B cell (primary cell): ENCODE data around the gene TCF7L1. TPM values are rescaled to one million over a fixed set of nuclear protein-coding genes. Genes with fewer than 3 reads are reported as not detected.

Source experiments
- ATAC-seq: fragments of 200-7000 bp; cut with Tn5 transposase; one replicate; pipeline ENCODE4 v1.10.0; 2021; ENCODE audit warnings: low read depth, mild to moderate bottlenecking, moderate number of reproducible peaks, moderate library complexity
- CTCF ChIA-PET: fragments of 350-600 bp; sonication (Branson Sonifier 250); formaldehyde crosslinking; loops from one replicate; lab custom pipeline; 2021; ENCODE audit warnings: antibody characterized with exemption, inconsistent platforms; lab: Charles Lee
- POLR2A ChIA-PET: fragments of 350-600 bp; sonication (Branson Sonifier 250); formaldehyde crosslinking; loops from one replicate; lab custom pipeline; 2021; ENCODE audit warnings: antibody characterized with exemption; lab: Charles Lee
- DNase-seq: peaks from one replicate; pipeline ENCODE4 v3.0.0; 2013
- H2AFZ ChIP-seq: 2 replicates; pipeline ENCODE4 v1.6.1; 2012; ENCODE audit warnings: mild to moderate bottlenecking, low read depth, low read length; ENCODE audit not compliant: insufficient read depth, poor library complexity, severe bottlenecking
- H3K27ac ChIP-seq, 2 donors: 1 replicate in 1 of 2; 2 replicates in 1 of 2; pipeline ENCODE4 v1.5.1; 2012 to 2013; ENCODE audit warnings: low read length in 2 of 2, mild to moderate bottlenecking in 2 of 2, moderate library complexity in 1 of 2
- H3K27me3 ChIP-seq, 4 experiments: fragments of 200-600 bp in 1 of 4; sonication (generic) in 1 of 4; replicated peaks in 1 of 4; 1 replicate in 2 of 4; 2 replicates in 2 of 4; pipeline versions ENCODE4 v1.6.1 to v1.7.0; 2013 to 2016; ENCODE audit warnings: low read length in 3 of 4, mild to moderate bottlenecking in 2 of 4, mixed read lengths in 1 of 4, moderate library complexity in 1 of 4; ENCODE audit not compliant: insufficient read depth in 4 of 4, control insufficient read depth in 3 of 4; ENCODE audit errors: control extremely low read depth in 1 of 4
- H3K36me3 ChIP-seq, 2 experiments: replicated peaks in 1 of 2; 1 replicate in 1 of 2; 2 replicates in 1 of 2; pipeline versions ENCODE4 v1.6.1 to v1.7.1; 2013; ENCODE audit warnings: low read length in 1 of 2; ENCODE audit not compliant: insufficient read depth in 2 of 2, control insufficient read depth in 1 of 2; ENCODE audit errors: control extremely low read depth in 1 of 2, extremely low read depth in 1 of 2
- H3K4me1 ChIP-seq, 2 donors: fragments of 200-600 bp in 1 of 2; sonication (generic) in 1 of 2; 1 replicate in 1 of 2; 2 replicates in 1 of 2; pipeline versions ENCODE4 v1.5.1 to v1.6.1; 2013 to 2017; ENCODE audit warnings: low read length in 2 of 2; ENCODE audit not compliant: control insufficient read depth in 2 of 2, insufficient read depth in 2 of 2
- H3K4me2 ChIP-seq: replicated peaks from 2 replicates; pipeline ENCODE3; 2012; ENCODE audit warnings: mild to moderate bottlenecking, low read depth, low read length; ENCODE audit not compliant: poor library complexity, severe bottlenecking
- H3K4me3 ChIP-seq, 5 experiments: fragments of 200-600 bp in 1 of 5; sonication (generic) in 1 of 5; 1 replicate in 3 of 5; 2 replicates in 2 of 5; pipeline versions ENCODE4 v1.5.1 to v1.7.0; 2011 to 2016; ENCODE audit warnings: low read length in 4 of 5, mild to moderate bottlenecking in 4 of 5, low read depth in 2 of 5, control low read depth in 1 of 5, moderate library complexity in 1 of 5; ENCODE audit not compliant: insufficient read depth in 1 of 5; ENCODE audit errors: control extremely low read depth in 1 of 5, extremely low read depth in 1 of 5
- H3K79me2 ChIP-seq: fragments of 200-600 bp; sonication (generic); one replicate; pipeline ENCODE4 v1.6.0; 2016; ENCODE audit warnings: low read length; ENCODE audit not compliant: control insufficient read depth, insufficient read depth
- H3K9ac ChIP-seq: fragments of 200-600 bp; sonication (generic); 2 replicates; pipeline ENCODE4 v1.6.1; 2017; ENCODE audit warnings: mild to moderate bottlenecking, low read length, moderate library complexity
- H3K9me3 ChIP-seq, 3 donors: one replicate each; pipeline versions ENCODE4 v1.6.1 to v1.7.1; 2013; ENCODE audit warnings: low read length in 2 of 3; ENCODE audit not compliant: control insufficient read depth in 2 of 3, insufficient read depth in 1 of 3; ENCODE audit errors: control extremely low read depth in 1 of 3
- H4K20me1 ChIP-seq: 2 replicates; pipeline ENCODE4 v1.6.0; 2012; ENCODE audit warnings: mild to moderate bottlenecking, low read length; ENCODE audit not compliant: insufficient read depth, control insufficient read depth, poor library complexity, severe bottlenecking
- H3K27ac Mint-ChIP-seq: one replicate; pipeline ENCODE4 v1.8.0; 2021; ENCODE audit warnings: mixed read lengths
- H3K27me3 Mint-ChIP-seq: one replicate; pipeline ENCODE4 v1.8.0; 2021; ENCODE audit warnings: mixed read lengths
- H3K4me1 Mint-ChIP-seq: one replicate; pipeline ENCODE4 v1.8.0; 2021; ENCODE audit warnings: mixed read lengths
- H3K4me3 Mint-ChIP-seq: one replicate; pipeline ENCODE4 v1.8.0; 2021; ENCODE audit warnings: mixed read lengths
- H3K9me3 Mint-ChIP-seq: one replicate; pipeline ENCODE4 v1.8.0; 2022; ENCODE audit warnings: mixed read lengths; ENCODE audit not compliant: insufficient read depth
- EZH2 ChIP-seq: IDR thresholded peaks from 2 replicates; pipeline ENCODE4 v1.6.1; 2012; ENCODE audit warnings: borderline replicate concordance, low read depth, mild to moderate bottlenecking, moderate library complexity, low read length; ENCODE audit not compliant: insufficient read depth, poor library complexity, severe bottlenecking
- WGBS: methylation state at CpG from one replicate; pipeline ENCODE4 v1.1.5; 2013; ENCODE audit warnings: missing lambda C conversion rate; ENCODE audit not compliant: insufficient coverage; 5-methylcytosine and 5-hydroxymethylcytosine counted together
- intact Hi-C: fragments of 100-400 bp; cut with micrococcal nuclease; formaldehyde crosslinking; loops from one replicate; pipeline ENCODE4 v1.10.0; 2022
- polyA plus RNA-seq: library from polyadenylated mRNA; depleted of rRNA; stranded (reverse); fragments of >200 nt; gene quantifications from 2 replicates; pipeline ENCODE4 v1.2.3, GENCODE V29; 2012
- total RNA-seq, 2 donors: library from RNA; stranded (reverse); fragments of 120-200 nt in 1 of 2; gene quantifications; 1 replicate in 1 of 2; 2 replicates in 1 of 2; pipeline versions ENCODE4 v1.2.3 to v1.2.4, GENCODE V29; 2013 to 2022
- TF ChIP-seq, protein P1 (sequence below): fragments of 200-600 bp; IDR thresholded peaks from one replicate; pipeline ENCODE4 v1.8.0; 2022; ENCODE audit warnings: antibody characterized with exemption, mild to moderate bottlenecking

The TCF7L1 gene
- total and polyA plus RNA-seq, 2 donors (not counting 1 experiment from before 2014, with no cell fraction given), result 0.67 to 0.81 TPM

DNA sequence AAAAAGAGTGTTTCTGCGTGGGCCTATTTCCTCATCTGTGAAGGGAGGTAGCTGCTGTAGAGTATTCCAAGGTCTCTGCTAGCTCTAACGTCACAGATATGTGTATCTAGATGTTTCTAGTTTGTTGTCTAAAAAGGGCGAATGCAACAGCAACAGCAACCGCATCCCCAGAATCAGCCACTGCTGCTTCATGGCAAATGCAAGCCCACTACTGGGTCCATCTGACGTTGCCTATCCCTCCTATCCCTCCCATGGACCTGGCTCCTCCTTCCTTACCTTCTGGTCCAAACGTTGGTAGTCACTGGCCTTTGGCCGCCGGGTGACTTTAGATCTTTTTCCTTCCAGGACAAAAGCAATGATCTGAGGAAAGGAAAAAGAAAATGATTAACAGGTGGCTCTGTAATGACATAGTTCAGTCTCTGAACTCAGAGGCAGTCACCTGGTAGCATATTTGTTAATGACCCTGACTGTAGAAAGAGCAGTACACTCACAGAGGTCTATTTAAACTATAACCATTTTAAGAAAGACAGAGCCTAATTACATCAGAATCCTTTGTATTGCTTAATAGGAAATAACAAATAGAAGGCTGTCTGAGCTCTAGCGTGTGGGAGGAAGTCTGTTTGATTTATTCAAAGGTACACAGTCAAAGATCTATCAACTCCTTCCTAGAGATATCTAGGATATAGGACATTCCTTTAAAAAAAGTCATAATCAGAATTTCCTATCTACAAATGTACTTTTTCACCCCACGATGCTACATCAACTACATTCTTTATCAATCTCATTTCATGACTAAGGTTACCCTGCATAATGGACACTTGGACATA is 191.7 kb downstream of the TCF7L1 start:
- WGBS, result 50% methylated on average over 2 of the region's 10 CpGs
- Histone ChIP-seq H3K4me2 (peak overlapping the region; percentile 84), H3K27me3 (no peaks in the 10 kb centered on the region), H3K79me2 (peaks cover 87% of the 10 kb centered on the region), H3K9me3 (no peaks in the 10 kb centered on the region), H3K36me3 (peaks cover 1 to 72% of the 10 kb centered on the region in 2 experiments), H3K4me1 (peaks cover 42 to 56% of the 10 kb centered on the region in 2 donors), H4K20me1 (peaks cover 72% of the 10 kb centered on the region), H2AFZ (no peak overlapping the region), H3K9ac (peak overlapping the region; percentile 90), H3K4me3 (peak overlapping the region; percentile 35 to 96 (median 61)), H3K27ac (peak overlapping the region in 1 of 2 donors; percentile 99)
- ATAC-seq (no peak), DNase-seq (no peak)
- no peak for TF ChIP-seq EZH2
- TF ChIP-seq, protein P1, sequence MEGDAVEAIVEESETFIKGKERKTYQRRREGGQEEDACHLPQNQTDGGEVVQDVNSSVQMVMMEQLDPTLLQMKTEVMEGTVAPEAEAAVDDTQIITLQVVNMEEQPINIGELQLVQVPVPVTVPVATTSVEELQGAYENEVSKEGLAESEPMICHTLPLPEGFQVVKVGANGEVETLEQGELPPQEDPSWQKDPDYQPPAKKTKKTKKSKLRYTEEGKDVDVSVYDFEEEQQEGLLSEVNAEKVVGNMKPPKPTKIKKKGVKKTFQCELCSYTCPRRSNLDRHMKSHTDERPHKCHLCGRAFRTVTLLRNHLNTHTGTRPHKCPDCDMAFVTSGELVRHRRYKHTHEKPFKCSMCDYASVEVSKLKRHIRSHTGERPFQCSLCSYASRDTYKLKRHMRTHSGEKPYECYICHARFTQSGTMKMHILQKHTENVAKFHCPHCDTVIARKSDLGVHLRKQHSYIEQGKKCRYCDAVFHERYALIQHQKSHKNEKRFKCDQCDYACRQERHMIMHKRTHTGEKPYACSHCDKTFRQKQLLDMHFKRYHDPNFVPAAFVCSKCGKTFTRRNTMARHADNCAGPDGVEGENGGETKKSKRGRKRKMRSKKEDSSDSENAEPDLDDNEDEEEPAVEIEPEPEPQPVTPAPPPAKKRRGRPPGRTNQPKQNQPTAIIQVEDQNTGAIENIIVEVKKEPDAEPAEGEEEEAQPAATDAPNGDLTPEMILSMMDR, result no peak
- Mint-ChIP-seq H3K4me3 (peak overlapping the region; percentile 100), H3K27me3 (no peaks in the 10 kb centered on the region), H3K4me1 (peaks cover 85% of the 10 kb centered on the region), H3K9me3 (no peaks in the 10 kb centered on the region), H3K27ac (peak overlapping the region; percentile 61)
- POLR2A ChIA-PET, result interaction anchor here (0.7 to 3.4 kb wide), 3 partner anchors 14 to 30 kb away, joined by 3 to 25 read pairs (median 4); partner anchors contain the start of genes ELMOD3 and RETSAT
- CTCF ChIA-PET, result interaction anchor here (0.7 to 3.1 kb wide), 4 partner anchors 25 to 788 kb away, joined by 3 to 11 read pairs (median 4); no protein-coding TSS in a partner anchor
- intact Hi-C loops, result loop anchor here (5.0 kb wide), 2 partner anchors 67 to 87 kb away; partner anchors contain the start of gene CAPG

DNA sequence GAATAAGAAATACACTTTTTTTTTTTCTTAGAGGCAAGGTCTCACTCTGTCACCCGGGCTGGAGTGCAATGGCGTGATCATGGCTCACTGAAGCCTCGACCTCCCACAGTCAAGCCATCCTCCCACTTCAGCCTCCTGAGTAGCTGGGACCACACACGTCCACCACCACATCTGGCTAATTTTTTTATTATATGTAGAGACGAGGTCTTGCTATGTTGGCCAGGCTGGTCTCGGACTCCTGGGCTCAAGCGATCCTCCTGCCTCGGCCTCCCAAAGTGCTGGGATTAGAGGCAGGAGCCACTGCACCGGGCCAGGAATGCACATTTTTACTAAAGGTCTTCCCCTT is 192.2 kb downstream of the TCF7L1 start:
- no peaks in the 10 kb centered on the region for H3K9me3 ChIP-seq
- peak overlapping the region in 1 of 2 donors; percentile 99 for H3K27ac ChIP-seq
- ATAC-seq (no peak), DNase-seq (no peak)
- no peaks in the 10 kb centered on the region for H3K27me3 Mint-ChIP-seq
- H3K4me2 ChIP-seq, result peak overlapping the region; percentile 84
- peaks cover 80% of the 10 kb centered on the region for H3K4me1 Mint-ChIP-seq
- H3K9me3 Mint-ChIP-seq, result no peaks in the 10 kb centered on the region
- H3K79me2 ChIP-seq, result peaks cover 82% of the 10 kb centered on the region
- ChIA-PET POLR2A (interaction anchor here (3.4 kb wide), 1 partner anchor 29 kb away, joined by 25 read pairs; the partner anchor contains the start of genes ELMOD3 and RETSAT), CTCF (interaction anchor here (0.7 to 3.1 kb wide), 3 partner anchors 25 to 789 kb away, joined by 3 to 11 read pairs (median 3); no protein-coding TSS in a partner anchor)
- peak overlapping the region; percentile 90 for H3K9ac ChIP-seq
- peaks cover 1 to 66% of the 10 kb centered on the region in 2 experiments for H3K36me3 ChIP-seq
- intact Hi-C loops, result loop anchor here (5.0 kb wide), 2 partner anchors 67 to 87 kb away; partner anchors contain the start of gene CAPG
- H3K4me1 ChIP-seq, result peaks cover 42 to 55% of the 10 kb centered on the region in 2 donors
- H3K27me3 ChIP-seq, result no peaks in the 10 kb centered on the region
- WGBS, result 44% methylated on average over 6 of the region's 9 CpGs
- H3K27ac Mint-ChIP-seq, result peak overlapping the region; percentile 61
- H2AFZ ChIP-seq, result no peak overlapping the region
- TF ChIP-seq, protein P1, result no peak
- no peak for TF ChIP-seq EZH2
- H3K4me3 Mint-ChIP-seq, result peak overlapping the region; percentile 100
- peaks cover 66% of the 10 kb centered on the region for H4K20me1 ChIP-seq
- peak overlapping the region; percentile 44 to 96 (median 86) for H3K4me3 ChIP-seq
